ENCODE data around the gene DLG4. TPM values are rescaled to one million over a fixed set of nuclear protein-coding genes. Genes with fewer than 3 reads are reported as not detected.

DLG4 gene
- polyA plus RNA-seq, 1 experiment = 10.2 TPM

GRCh38 chr17:7262192-7262934 is 42.7 kb upstream of the DLG4 start, which contains the start of gene CLDN7:
CLDN7 (minus strand) TSS chr17:7262478; CDS start chr17:7262043, 435 bp downstream.
- Histone ChIP-seq H3K27ac (ENCODE audit: low read depth, low read length) (no peak within 1 kb of the TSS), H3K9me3 (ENCODE audit: control insufficient read depth, insufficient read depth, low read length) (no peaks in the 10 kb centered on the region; the same call in 1 of the 2 replicates), H3K27me3 (ENCODE audit: control insufficient read depth, insufficient read depth, low read length) (peaks cover 8% of the 10 kb centered on the region), H3K4me3 (ENCODE audit: low read depth, low read length) (peak within 1 kb of the TSS; percentile 40; the same call in 1 of the 2 replicates)
- ChIA-PET POLR2A (interaction anchor here (0.6 to 0.7 kb wide), 2 partner anchors 49 to 212 kb away, joined by 4 to 8 read pairs; no protein-coding TSS in a partner anchor), CTCF (no interaction called here)
- no peak for TF ChIP-seq CTCF (IDR thresholded peaks at IDR 0.05; ENCODE audit: low read depth, low read length)
- no peak for DNase-seq (ENCODE audit: low read depth, low spot score)

- Histone ChIP-seq H3K27me3 (ENCODE audit: control insufficient read depth, insufficient read depth, low read length) (peaks cover 8% of the 10 kb centered on the region), H3K9me3 (ENCODE audit: control insufficient read depth, insufficient read depth, low read length) (no peaks in the 10 kb centered on the region; the same call in 1 of the 2 replicates), H3K4me3 (ENCODE audit: low read depth, low read length) (peak overlapping the region; percentile 40; the same call in 1 of the 2 replicates), H3K27ac (ENCODE audit: low read depth, low read length) (no peak overlapping the region)
- ChIA-PET POLR2A (interaction anchor here (0.6 to 0.7 kb wide), 2 partner anchors 50 to 213 kb away, joined by 4 to 8 read pairs; no protein-coding TSS in a partner anchor), CTCF (no interaction called here)
- no peak for TF ChIP-seq CTCF (IDR thresholded peaks at IDR 0.05; ENCODE audit: low read depth, low read length)
- no peak for DNase-seq (ENCODE audit: low read depth, low spot score)
These were observed 41.9 kb upstream of the DLG4 start for GRCh38 chr17:7261379-7262191.

GRCh38 chr17:7260651-7261378 is 41.2 kb upstream of the DLG4 start:
- ChIA-PET CTCF (no interaction called here), POLR2A (no interaction called here)
- H3K27me3 ChIP-seq (ENCODE audit: control insufficient read depth, insufficient read depth, low read length) = peaks cover 8% of the 10 kb centered on the region
- no peak for DNase-seq (ENCODE audit: low read depth, low spot score)
- no peak for TF ChIP-seq CTCF (IDR thresholded peaks at IDR 0.05; ENCODE audit: low read depth, low read length)
- no peaks in the 10 kb centered on the region; the same call in 1 of the 2 replicates for H3K9me3 ChIP-seq (ENCODE audit: control insufficient read depth, insufficient read depth, low read length)
- no peak overlapping the region for H3K27ac ChIP-seq (ENCODE audit: low read depth, low read length)
- peak overlapping the region; percentile 40; the same call in 1 of the 2 replicates for H3K4me3 ChIP-seq (ENCODE audit: low read depth, low read length)

GRCh38 chr17:7260151-7260550 is 40.5 kb upstream of the DLG4 start:
- no peak for DNase-seq (ENCODE audit: low read depth, low spot score)
- Histone ChIP-seq H3K27me3 (ENCODE audit: control insufficient read depth, insufficient read depth, low read length) (peaks cover 8% of the 10 kb centered on the region), H3K4me3 (ENCODE audit: low read depth, low read length) (no peak overlapping the region), H3K9me3 (ENCODE audit: control insufficient read depth, insufficient read depth, low read length) (no peaks in the 10 kb centered on the region), H3K27ac (ENCODE audit: low read depth, low read length) (no peak overlapping the region)
- POLR2A ChIA-PET = no interaction called here
- CTCF ChIA-PET = interaction anchor here (1.4 kb wide), 1 partner anchor 18 kb away, joined by 3 read pairs; the partner anchor contains the start of gene GABARAP
- no peak for TF ChIP-seq CTCF (IDR thresholded peaks at IDR 0.05; ENCODE audit: low read depth, low read length)
